G401.6 (cell line): ENCODE measurements around the gene SYNM.

Source experiments
- FAIRE-seq: peaks from 2 replicates; lab custom pipeline; 2012; peaks lifted over from hg19 to GRCh38; lab: Jason Lieb, UNC

The SYNM gene

GRCh38 chr15:99084965-99085364 is 19.9 kb upstream of the SYNM start:
- FAIRE-seq = no peak

DNA sequence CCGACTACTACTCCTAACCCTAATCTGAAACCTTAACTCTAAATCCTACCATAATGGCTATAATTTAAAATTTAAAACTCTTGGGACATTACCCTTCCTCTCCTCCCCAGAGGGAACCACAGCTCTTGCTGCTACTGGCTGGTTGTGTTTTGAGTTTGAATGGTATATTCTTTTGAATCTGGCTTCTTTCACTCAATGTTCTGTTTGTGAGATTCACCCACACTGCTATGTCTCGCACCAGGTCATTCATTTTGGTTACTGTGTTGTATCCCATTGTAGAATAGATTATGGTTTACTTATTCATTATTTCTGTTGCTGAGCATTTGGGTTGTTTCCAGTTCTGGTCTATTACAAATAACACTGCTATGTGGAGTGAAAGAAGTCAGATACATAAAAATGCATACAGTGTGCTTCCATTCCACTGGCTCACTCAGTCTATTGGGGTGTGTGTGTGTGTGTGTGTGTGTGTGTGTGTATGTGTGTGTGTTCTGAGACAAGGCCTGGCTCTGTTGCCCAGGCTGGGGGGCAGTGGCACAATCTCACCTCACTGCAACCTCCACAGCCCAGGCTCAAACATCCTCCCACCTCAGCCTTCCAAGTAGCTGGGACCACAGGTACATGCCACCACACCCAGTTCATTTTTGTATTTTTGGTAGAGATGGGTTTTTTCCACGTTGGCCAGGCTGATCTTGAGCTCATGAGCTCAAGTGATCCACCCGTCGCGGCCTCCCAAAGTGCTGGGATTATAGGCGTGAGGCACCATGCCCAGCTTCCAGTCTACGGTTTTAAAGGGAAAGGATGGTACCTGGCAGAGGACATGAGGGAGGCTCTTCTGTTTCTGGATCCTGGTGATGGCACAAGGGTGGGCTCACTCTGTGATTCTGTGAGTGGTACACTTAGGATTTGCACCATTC is 19.2 kb upstream of the SYNM start:
- FAIRE-seq = no peak

DNA sequence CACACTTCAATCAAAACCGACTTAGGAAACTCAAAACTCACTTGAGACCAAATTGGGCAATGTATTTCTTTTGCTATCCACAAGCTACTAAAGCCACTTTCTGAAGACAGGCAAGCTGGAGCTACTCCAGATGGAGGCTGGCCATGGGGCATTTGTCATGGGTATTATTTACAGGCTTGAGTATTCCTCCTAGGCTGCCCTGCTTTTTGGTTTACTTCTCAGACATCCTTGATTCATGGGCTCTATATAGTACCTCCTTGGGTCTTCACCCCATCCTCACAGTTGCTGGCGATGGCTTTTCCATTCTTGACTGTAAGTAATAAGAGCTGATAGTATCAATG is 18.6 kb upstream of the SYNM start:
- FAIRE-seq = no peak

- no peak for FAIRE-seq
These were observed 17.4 kb upstream of the SYNM start for GRCh38 chr15:99087405-99087943.

DNA sequence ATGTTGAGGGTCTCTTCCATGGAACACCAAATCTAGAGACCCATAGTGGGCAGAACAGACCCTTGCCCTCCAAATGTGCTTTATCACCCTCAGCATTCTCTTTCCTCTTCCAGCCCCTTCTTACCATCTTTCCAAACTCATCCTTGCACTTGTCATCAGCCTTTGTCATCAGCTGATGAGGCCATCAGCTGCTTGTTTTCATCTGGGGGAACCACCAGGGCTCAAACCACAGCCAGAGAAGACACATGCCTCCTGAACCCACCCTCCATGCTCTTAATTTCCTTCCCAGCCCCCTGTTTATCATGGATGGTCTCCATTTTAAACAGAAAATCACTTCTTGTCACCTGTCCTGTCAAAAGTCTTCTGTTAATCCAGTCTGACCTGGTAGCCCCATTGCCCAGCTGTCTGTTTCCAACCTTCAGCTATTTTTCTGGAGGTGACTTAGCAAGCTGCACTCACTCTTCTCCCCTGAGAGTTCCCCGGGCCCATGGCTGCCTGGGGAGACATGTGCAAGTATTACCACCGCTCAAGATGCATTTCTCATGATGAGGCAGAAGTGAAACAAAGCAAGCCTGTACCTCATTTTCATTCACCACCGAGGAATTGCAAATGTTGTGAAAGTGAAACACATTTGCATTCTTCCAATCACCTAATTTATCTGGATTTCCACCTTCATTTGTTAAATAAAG is 14.7 kb upstream of the SYNM start:
- FAIRE-seq = no peak

DNA sequence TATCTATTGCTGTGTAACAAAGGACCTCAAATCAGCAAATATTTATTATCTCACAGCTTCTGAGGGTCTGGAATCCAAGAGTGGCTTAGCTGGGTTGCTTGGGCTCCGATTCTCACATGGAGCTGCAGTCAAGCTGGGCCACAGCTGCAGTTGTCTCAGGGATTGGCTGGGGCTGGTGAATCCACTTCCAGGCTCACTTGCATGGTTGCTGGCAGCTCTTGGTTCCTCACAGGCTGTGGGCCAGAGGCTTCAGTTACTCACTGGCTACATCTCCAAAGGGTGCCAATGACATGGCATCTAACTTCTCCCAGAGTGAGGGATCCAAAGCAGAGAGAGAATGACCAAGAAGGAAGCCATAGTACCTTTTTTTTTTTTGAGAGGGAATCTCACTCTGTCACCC is 13.9 kb upstream of the SYNM start:
- no peak for FAIRE-seq

DNA sequence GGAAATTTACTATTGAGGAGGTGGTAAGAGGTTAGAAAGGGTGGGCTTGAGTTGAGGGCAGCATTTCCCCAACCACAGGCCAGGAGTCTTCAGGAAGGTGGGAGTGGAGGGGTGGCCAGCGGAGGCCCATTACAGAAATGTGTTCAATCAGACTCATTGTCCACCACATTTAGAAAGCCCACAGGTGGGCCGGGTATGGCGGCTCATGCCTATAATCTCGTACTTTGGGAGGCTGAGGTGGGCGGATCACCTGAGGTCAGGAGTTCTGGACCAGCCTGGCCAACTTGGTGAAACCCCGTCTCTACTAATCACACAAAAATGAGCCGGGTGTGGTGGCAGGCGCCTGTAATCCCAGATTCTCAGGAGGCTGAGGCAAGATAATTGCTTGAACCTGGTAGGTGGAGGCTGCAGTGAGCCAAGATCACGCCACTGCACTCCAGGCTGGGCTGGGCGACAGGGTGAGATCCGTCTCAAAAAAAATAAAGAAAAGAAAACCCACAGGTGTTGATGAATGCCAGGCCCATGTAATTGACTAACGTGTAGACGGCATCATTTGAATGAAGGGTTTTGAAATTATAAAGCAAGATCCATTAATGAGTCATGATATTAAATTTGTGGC is 12.2 kb upstream of the SYNM start:
- FAIRE-seq = no peak

DNA sequence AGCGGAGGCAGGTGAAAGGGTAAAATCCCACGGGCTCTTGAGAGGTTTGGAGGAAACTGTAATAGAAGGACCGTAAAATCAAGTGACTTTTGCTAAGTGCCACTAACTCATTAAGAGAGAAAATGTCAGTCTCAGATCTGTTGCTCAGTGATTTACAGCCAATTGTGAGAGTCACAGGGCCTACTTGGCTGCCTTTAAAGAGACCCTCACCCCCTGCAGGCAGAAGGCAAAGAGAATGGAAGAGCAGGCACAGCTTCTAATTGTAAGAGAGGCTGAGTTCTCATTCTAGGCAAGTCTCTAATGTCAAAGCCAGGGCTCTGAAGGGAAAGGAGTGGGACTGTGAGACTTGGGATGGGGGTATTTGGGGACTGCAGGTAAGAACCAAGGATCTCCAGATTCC is 9.3 kb upstream of the SYNM start:
- FAIRE-seq = no peak

GRCh38 chr15:99096173-99096893 is 8.5 kb upstream of the SYNM start:
- no peak for FAIRE-seq

- no peak for FAIRE-seq
These were observed 7.9 kb upstream of the SYNM start for GRCh38 chr15:99096894-99097426.

GRCh38 chr15:99097441-99098410 is 7.2 kb upstream of the SYNM start:
- no peak for FAIRE-seq

DNA sequence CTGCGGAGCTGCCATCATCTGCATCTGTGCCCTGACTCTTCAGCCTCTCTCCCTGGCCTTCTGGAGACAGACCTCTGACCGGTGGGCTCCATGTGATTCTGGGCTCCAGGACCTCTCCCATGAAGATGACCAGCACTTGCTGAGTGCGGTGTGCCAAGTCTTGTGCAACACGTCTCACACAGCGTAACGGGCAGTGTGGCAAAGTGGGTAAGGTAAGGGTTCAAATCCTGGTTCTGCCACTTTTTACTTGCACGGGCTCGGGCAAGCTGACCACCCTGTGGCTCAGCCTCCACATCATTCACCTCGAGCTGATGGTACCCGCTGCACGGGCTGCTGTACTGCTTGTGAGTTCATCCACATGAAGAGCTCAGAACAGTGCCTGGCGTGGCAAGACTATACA is 6.5 kb upstream of the SYNM start:
- no peak for FAIRE-seq

- no peak for FAIRE-seq
These were observed 5.9 kb upstream of the SYNM start for GRCh38 chr15:99098991-99099390.

DNA sequence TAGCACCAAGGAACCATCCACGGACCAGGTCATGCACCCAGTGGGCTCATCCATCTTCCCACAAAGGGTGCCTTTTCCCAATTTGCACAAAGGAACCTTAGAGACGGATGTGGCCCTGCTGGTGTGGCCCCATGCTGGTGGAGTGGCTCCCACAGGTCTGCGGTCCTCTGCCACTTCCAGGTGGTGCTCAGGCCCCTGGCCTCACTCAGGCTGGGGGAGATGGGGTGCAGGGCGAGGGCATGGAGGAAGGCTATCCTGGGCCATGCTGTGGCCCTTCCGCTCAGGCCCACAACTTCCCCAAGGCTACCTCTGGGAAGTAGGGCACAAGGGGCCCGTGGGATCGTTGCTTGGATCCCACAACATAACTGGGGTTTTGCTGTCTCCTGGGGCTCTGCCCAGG is 5.2 kb upstream of the SYNM start:
- no peak for FAIRE-seq

- FAIRE-seq = peak; percentile 73
These were observed 4.4 kb upstream of the SYNM start for GRCh38 chr15:99100245-99101173.

- FAIRE-seq = no peak
These were observed 3.4 kb upstream of the SYNM start for GRCh38 chr15:99101501-99101900.

- no peak for FAIRE-seq
These were observed 2.3 kb upstream of the SYNM start for GRCh38 chr15:99102332-99103235.

DNA sequence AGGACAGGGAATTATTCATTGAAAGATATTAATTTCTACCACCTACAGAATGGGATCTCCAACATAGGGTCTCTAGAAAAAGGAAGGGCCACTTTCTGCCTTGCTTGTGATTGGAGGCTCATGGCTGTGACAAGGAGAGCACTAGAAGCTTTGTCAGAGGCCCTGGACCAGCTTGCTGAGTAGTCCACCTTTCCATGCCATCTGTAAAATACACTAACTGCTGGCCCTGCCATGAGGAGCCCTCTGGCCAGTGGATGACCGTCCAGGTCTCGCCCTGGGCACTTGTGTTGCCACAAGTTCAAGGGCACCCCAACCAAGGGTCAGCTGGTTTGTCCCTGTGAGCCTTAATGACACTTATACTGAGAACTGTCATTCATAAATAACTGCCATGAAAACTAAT is 1.6 kb upstream of the SYNM start:
- FAIRE-seq = no peak
